Amniotic epithelial cell (primary cell): ENCODE measurements around the gene PHF3.

Experiments used
- DNase-seq: peaks from one replicate; pipeline ENCODE4 v3.0.0-alpha.2; 2010; ENCODE audit warnings: low read depth

The PHF3 gene

GRCh38 chr6:63764318-63764916, 128.8 kb downstream of the PHF3 start:
- peak; percentile 37 for DNase-seq
